NT2/D1 (cell line): ENCODE measurements around the gene TAF12.
"Not testable (repeated sequence)": the region's sequence is repeated elsewhere in the genome, so short reads cannot be mapped to it uniquely, and the experiment has no call there.

Source experiments
- SUZ12 ChIP-seq: IDR thresholded peaks from 2 replicates; pipeline ENCODE4 v1.6.1; 2011; ENCODE audit not compliant: insufficient read length, insufficient read depth; ENCODE audit errors: extremely low read depth
- ZNF274 ChIP-seq: IDR thresholded peaks from 2 replicates; pipeline ENCODE4 v1.6.1; 2011; ENCODE audit warnings: mild to moderate bottlenecking, low read depth, low read length

DNA sequence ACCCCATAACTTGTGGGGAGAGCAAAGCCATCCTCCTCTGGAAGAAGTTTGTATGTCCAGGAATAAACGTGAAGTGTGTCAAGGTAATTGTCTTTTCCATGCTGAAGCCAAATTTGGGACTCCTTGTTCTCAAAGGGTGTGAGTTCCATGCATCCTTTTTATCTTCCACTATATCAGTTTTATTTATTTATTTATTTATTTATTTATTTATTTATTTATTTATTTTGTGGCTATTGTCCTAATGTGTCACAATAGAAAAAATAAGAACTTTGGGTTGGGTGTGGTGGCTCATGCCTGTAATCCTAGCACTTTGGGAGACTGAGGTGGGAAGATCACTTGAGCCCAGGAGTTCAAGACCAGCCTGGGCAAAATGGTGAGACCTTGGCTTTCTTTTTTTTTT, 48.8 kb upstream of the TAF12 start:
- not testable (repeated sequence) for TF ChIP-seq ZNF274, SUZ12
